ENCODE measurements around the gene ADAM15.

ADAM15 gene

GRCh38 chr1:155076371-155076770, 25.3 kb downstream of the ADAM15 start:
- no peak for TF ChIP-seq HDGF (IDR thresholded peaks at IDR 0.05; ENCODE audit: borderline replicate concordance)
- DNase-seq (ENCODE audit: extremely low spot score) = no peak
- ChIA-PET POLR2A (interaction anchor here (0.9 to 3.4 kb wide), 5 partner anchors 9 to 97 kb away, joined by 3 to 15 read pairs (median 5); partner anchors contain the start of genes ADAM15 and KRTCAP2), CTCF (interaction anchor here (0.6 to 3.3 kb wide), 6 partner anchors 8 to 405 kb away, joined by 3 to 24 read pairs (median 5); partner anchors contain the start of gene KRTCAP2)

- TF ChIP-seq ELF4 (IDR thresholded peaks at IDR 0.05) = no peak
- TF ChIP-seq HDGF (IDR thresholded peaks at IDR 0.05; ENCODE audit: borderline replicate concordance) = no peak
- no peak for DNase-seq (ENCODE audit: extremely low spot score)
- ChIA-PET CTCF (interaction anchor here (1.0 to 3.3 kb wide), 3 partner anchors 7 to 96 kb away, joined by 3 to 24 read pairs (median 4); partner anchors contain the start of gene KRTCAP2), POLR2A (interaction anchor here (1.0 to 3.4 kb wide), 3 partner anchors 12 to 96 kb away, joined by 3 to 15 read pairs (median 14); partner anchors contain the start of genes ADAM15 and KRTCAP2)
Measured at GRCh38 chr1:155077346-155077745, 26.2 kb downstream of the ADAM15 start.

GRCh38 chr1:155077758-155078445, 26.8 kb downstream of the ADAM15 start:
- CTCF ChIA-PET = interaction anchor here (1.0 to 1.4 kb wide), 4 partner anchors 13 to 95 kb away, joined by 3 to 5 read pairs (median 4); partner anchors contain the start of genes ADAM15 and KRTCAP2
- TF ChIP-seq SUZ12 (IDR thresholded peaks at IDR 0.05) (no peak), BHLHE40 (IDR thresholded peaks at IDR 0.05; ENCODE audit: borderline replicate concordance) (no peak), CTBP1 (IDR thresholded peaks at IDR 0.05; ENCODE audit: borderline replicate concordance) (no peak), L3MBTL2 (conservative IDR thresholded peaks at IDR 0.05) (no peak), FOXK2 (IDR thresholded peaks at IDR 0.05) (no peak)
- no peak for DNase-seq (ENCODE audit: extremely low spot score)
- POLR2A ChIA-PET = interaction anchor here (1.0 kb wide), 1 partner anchor 79 kb away, joined by 3 read pairs; no protein-coding TSS in a partner anchor

GRCh38 chr1:155078469-155079209, 27.5 kb downstream of the ADAM15 start, which contains the start of gene EFNA3:
Gene EFNA3 (plus strand): TSS chr1:155078837. CDS start chr1:155078942, 105 bp downstream.
- TF ChIP-seq PKNOX1 (IDR thresholded peaks at IDR 0.05) (no peak), NFRKB (IDR thresholded peaks at IDR 0.05) (no peak), BHLHE40 (IDR thresholded peaks at IDR 0.05; ENCODE audit: borderline replicate concordance) (no peak), L3MBTL2 (conservative IDR thresholded peaks at IDR 0.05) (no peak)
- ChIA-PET POLR2A (interaction anchor here (1.0 to 1.2 kb wide), 2 partner anchors 12 to 79 kb away, joined by 3 read pairs; no protein-coding TSS in a partner anchor), CTCF (interaction anchor here (0.6 to 1.1 kb wide), 5 partner anchors 13 to 94 kb away, joined by 3 to 5 read pairs (median 3); partner anchors contain the start of genes ADAM15 and KRTCAP2)
- DNase-seq (ENCODE audit: extremely low spot score) = peak; percentile 92

GRCh38 chr1:155079210-155079486, 28.0 kb downstream of the ADAM15 start:
- no peak for TF ChIP-seq ARNT (IDR thresholded peaks at IDR 0.05)
- TF ChIP-seq ELF4 (IDR thresholded peaks at IDR 0.05) = no peak
- no peak for TF ChIP-seq BHLHE40 (IDR thresholded peaks at IDR 0.05; ENCODE audit: borderline replicate concordance)
- TF ChIP-seq L3MBTL2 (conservative IDR thresholded peaks at IDR 0.05) = no peak
- no peak for TF ChIP-seq ZNF384 (IDR thresholded peaks at IDR 0.05)
- no peak for TF ChIP-seq FOXK2 (IDR thresholded peaks at IDR 0.05)
- TF ChIP-seq LEF1 (IDR thresholded peaks at IDR 0.05; ENCODE audit: borderline replicate concordance) = no peak
- TF ChIP-seq SP1 (IDR thresholded peaks at IDR 0.05) = no peak
- no peak for TF ChIP-seq SUZ12 (IDR thresholded peaks at IDR 0.05)
- TF ChIP-seq FOXM1 (IDR thresholded peaks at IDR 0.05; ENCODE audit: borderline replicate concordance) = no peak
- no peak for TF ChIP-seq NFRKB (IDR thresholded peaks at IDR 0.05)
- no peak for TF ChIP-seq FOXA1 (IDR thresholded peaks at IDR 0.05)
- no peak for TF ChIP-seq TARDBP (IDR thresholded peaks at IDR 0.05)
- TF ChIP-seq HDGF (IDR thresholded peaks at IDR 0.05; ENCODE audit: borderline replicate concordance) = no peak
- no peak for TF ChIP-seq PKNOX1 (IDR thresholded peaks at IDR 0.05)
- TF ChIP-seq CTBP1 (IDR thresholded peaks at IDR 0.05; ENCODE audit: borderline replicate concordance) = no peak
- CTCF ChIA-PET = interaction anchor here (0.6 to 1.1 kb wide), 5 partner anchors 12 to 94 kb away, joined by 3 to 5 read pairs (median 3); partner anchors contain the start of genes ADAM15 and KRTCAP2
- no peak for DNase-seq (ENCODE audit: extremely low spot score)
- POLR2A ChIA-PET = interaction anchor here (1.0 to 1.2 kb wide), 2 partner anchors 12 to 80 kb away, joined by 3 read pairs; no protein-coding TSS in a partner anchor

- ChIA-PET CTCF (interaction anchor here (1.0 to 1.7 kb wide), 2 partner anchors 62 to 88 kb away, joined by 3 to 5 read pairs; no protein-coding TSS in a partner anchor), POLR2A (interaction anchor here (1.0 to 1.9 kb wide), 4 partner anchors 12 to 114 kb away, joined by 3 to 5 read pairs (median 4); partner anchors contain the start of gene ADAM15)
- TF ChIP-seq BHLHE40 (IDR thresholded peaks at IDR 0.05; ENCODE audit: borderline replicate concordance) (no peak), PKNOX1 (IDR thresholded peaks at IDR 0.05) (peak; percentile 82)
- no peak for DNase-seq (ENCODE audit: extremely low spot score)
Measured at GRCh38 chr1:155079487-155080311, 28.6 kb downstream of the ADAM15 start.

Data from HEK293T (cell line).